Endodermal cell (in vitro differentiated cells): ENCODE measurements around the gene UBR7. TPM values are rescaled to one million over a fixed set of nuclear protein-coding genes. Genes with fewer than 3 reads are reported as not detected.
"Not testable (repeated sequence)": the region's sequence is repeated elsewhere in the genome, so short reads cannot be mapped to it uniquely, and the experiment has no call there.

Experiments
- DNase-seq: peaks from one replicate; pipeline ENCODE4 v3.0.0-alpha.2; 2017
- H3K27ac ChIP-seq: 2 replicates; pipeline ENCODE4 v1.5.1; 2013; ENCODE audit warnings: mild to moderate bottlenecking, low read depth, low read length, moderate library complexity
- H3K27me3 ChIP-seq: 2 replicates; pipeline ENCODE4 v1.6.1; 2013; ENCODE audit warnings: mild to moderate bottlenecking, low read length, moderate library complexity; ENCODE audit not compliant: insufficient read depth, control insufficient read depth, poor library complexity, severe bottlenecking
- H3K36me3 ChIP-seq: 2 replicates; pipeline ENCODE4 v1.7.0; 2013; ENCODE audit warnings: mild to moderate bottlenecking, low read length, moderate library complexity; ENCODE audit not compliant: control insufficient read depth, insufficient read depth
- H3K4me1 ChIP-seq: one replicate; pipeline ENCODE4 v1.7.0; 2013; ENCODE audit warnings: low read length; ENCODE audit not compliant: control insufficient read depth, insufficient read depth
- H3K4me3 ChIP-seq: 2 replicates; pipeline ENCODE4 v1.5.1; 2013; ENCODE audit warnings: mild to moderate bottlenecking, low read length, moderate library complexity
- H3K9ac ChIP-seq: 2 replicates; pipeline ENCODE4 v1.6.1; 2013; ENCODE audit warnings: mild to moderate bottlenecking, low read length, moderate library complexity; ENCODE audit not compliant: poor library complexity, severe bottlenecking; ENCODE audit errors: extremely low read depth
- H3K9me3 ChIP-seq: 2 replicates; pipeline ENCODE4 v1.6.1; 2013; ENCODE audit warnings: mild to moderate bottlenecking, low read length, moderate library complexity; ENCODE audit not compliant: control insufficient read depth
- H3K27ac Mint-ChIP-seq: 2 replicates; pipeline ENCODE4 v1.8.0; 2020; ENCODE audit warnings: mixed read lengths
- H3K27me3 Mint-ChIP-seq: 2 replicates; pipeline ENCODE4 v1.8.0; 2021; ENCODE audit warnings: mild to moderate bottlenecking, mixed read lengths; ENCODE audit not compliant: insufficient read depth
- H3K36me3 Mint-ChIP-seq: 2 replicates; pipeline ENCODE4 v1.8.0; 2020; ENCODE audit warnings: low read depth, mixed read lengths
- H3K4me1 Mint-ChIP-seq: 2 replicates; pipeline ENCODE4 v1.8.0; 2020; ENCODE audit warnings: mixed read lengths
- H3K4me3 Mint-ChIP-seq: 2 replicates; pipeline ENCODE4 v1.8.0; 2020; ENCODE audit warnings: mild to moderate bottlenecking, moderate library complexity, mixed read lengths
- H3K9me3 Mint-ChIP-seq: 2 replicates; pipeline ENCODE4 v1.8.0; 2020; ENCODE audit warnings: mild to moderate bottlenecking, mixed read lengths
- CTCF ChIP-seq: fragments of 200-600 bp; sonication (generic); conservative IDR thresholded peaks from 2 replicates; pipeline ENCODE4 v1.5.0; 2021; ENCODE audit warnings: antibody characterized with exemption, mild to moderate bottlenecking
- WGBS, 2 experiments: methylation state at CpG; one replicate each; pipeline versions ENCODE4 v1.1.5 to v1.1.7; 2013; ENCODE audit warnings: missing lambda C conversion rate in 2 of 2, mixed read lengths in 1 of 2; ENCODE audit not compliant: insufficient coverage in 1 of 2, insufficient read length in 1 of 2; 5-methylcytosine and 5-hydroxymethylcytosine counted together
- long read RNA-seq, 4 experiments: library from polyadenylated mRNA in 2 of 4; library from RNA in 1 of 4; library from capped mRNA in 1 of 4; stranded (forward) in 3 of 4; unstranded in 1 of 4; transcript quantifications; one replicate each; pipeline ENCODE4 v2.0.0, GENCODE V29; 2020 to 2021; ENCODE audit warnings: inconsistent platforms in 1 of 4
- polyA plus RNA-seq, 2 experiments: library from polyadenylated mRNA; stranded (reverse); fragments of 50-300 nt; gene quantifications; one replicate each; pipeline ENCODE4 v1.2.3, GENCODE V29; 2013
- total RNA-seq, 2 donors: library from RNA; stranded (reverse); fragmentation: NEBNext Ultra II Directional in 1 of 2; extraction: Animal tissue kit (Norgen Biotek cat#: 25700) in 1 of 2; gene quantifications; 2 replicates in 1 of 2; 3 replicates in 1 of 2; pipeline ENCODE4 v1.2.1, GENCODE V29; 2021

Gene UBR7
- total RNA-seq: 10 to 100 TPM; 25.0 to 25.6 TPM
- polyA plus RNA-seq (2013, experiment 1 of 2): 35.5 TPM
- polyA plus RNA-seq (2013, experiment 2 of 2): 31.7 TPM
- long read RNA-seq, experiment 1, transcript UBR7-201 (11 exons, 3,694 nt): major isoform, 5 of 13 reads
- long read RNA-seq, experiment 1, partial matches to known transcripts: 3 of 13 reads
- long read RNA-seq, experiment 1, other reads (novel, unspliced or antisense): 5 of 13 reads
- long read RNA-seq, experiment 2, transcript UBR7-201 (11 exons, 3,694 nt): major isoform, 51 of 62 reads
- long read RNA-seq, experiment 2, partial matches to known transcripts: 3 of 62 reads
- long read RNA-seq, experiment 2, other reads (novel, unspliced or antisense): 6 of 62 reads
- long read RNA-seq, experiment 3, transcript UBR7-201 (11 exons, 3,694 nt): major isoform, 152 of 180 reads
- long read RNA-seq, experiment 3, partial matches to known transcripts: 2 of 180 reads
- long read RNA-seq, experiment 3, other reads (novel, unspliced or antisense): 22 of 180 reads
- long read RNA-seq, experiment 4, transcript UBR7-201 (11 exons, 3,694 nt): major isoform, 17 of 33 reads
- long read RNA-seq, experiment 4, partial matches to known transcripts: 4 of 33 reads
- long read RNA-seq, experiment 4, other reads (novel, unspliced or antisense): 12 of 33 reads

GRCh38 chr14:93206793-93207467, at the start of gene UBR7, which contains the start of gene GON7:
TSS of gene UBR7 (plus strand) at chr14:93207256. CDS start at chr14:93207292, 36 bp downstream.
TSS of gene GON7 (minus strand) at chr14:93207065. CDS start at chr14:93207037, 28 bp downstream.
- WGBS, 2 experiments: 0% methylated on average over 21 to 64 of the region's 65 CpGs
- H3K27ac ChIP-seq: peak within 1 kb of the TSS; percentile 91
- peak; percentile 99 for DNase-seq

GRCh38 chr14:93158349-93158748, 48.7 kb upstream of the UBR7 start:
- H3K4me3 Mint-ChIP-seq, DNase-seq, H3K9me3 Mint-ChIP-seq, H3K9ac ChIP-seq, H3K36me3 Mint-ChIP-seq, H3K9me3 ChIP-seq, H3K27me3 Mint-ChIP-seq, H3K27me3 ChIP-seq, H3K27ac Mint-ChIP-seq, H3K27ac ChIP-seq, H3K36me3 ChIP-seq, H3K4me3 ChIP-seq, H3K4me1 Mint-ChIP-seq, H3K4me1 ChIP-seq: not testable (repeated sequence)
- 92% methylated on average over 6 of the region's 7 CpGs; no CpG with 5 or more reads in 1 of the 2 experiments for WGBS, 2 experiments

More at GRCh38 chr14:93206793-93207467, at the start of gene UBR7, which contains the start of gene GON7:
- H3K4me3 ChIP-seq: peak within 1 kb of the TSS; percentile 87
- no peak for TF ChIP-seq CTCF
- no peaks in the 10 kb centered on the region for H3K27me3 ChIP-seq
- H3K4me1 ChIP-seq: no peaks in the 10 kb centered on the region
- Mint-ChIP-seq H3K27me3 (no peaks in the 10 kb centered on the region), H3K4me1 (peaks cover 13% of the 10 kb centered on the region), H3K27ac (peak within 1 kb of the TSS; percentile 99), H3K9me3 (no peaks in the 10 kb centered on the region), H3K4me3 (peak within 1 kb of the TSS; percentile 95), H3K36me3 (peaks cover 10% of the 10 kb centered on the region)
- peaks cover 18% of the 10 kb centered on the region for H3K36me3 ChIP-seq
- H3K9ac ChIP-seq: peak within 1 kb of the TSS; percentile 89
- no peaks in the 10 kb centered on the region for H3K9me3 ChIP-seq

- H3K36me3 ChIP-seq, H3K36me3 Mint-ChIP-seq, H3K27ac ChIP-seq, H3K4me1 ChIP-seq, H3K27ac Mint-ChIP-seq, H3K27me3 Mint-ChIP-seq, H3K4me3 ChIP-seq, H3K9ac ChIP-seq, DNase-seq, H3K27me3 ChIP-seq, H3K4me1 Mint-ChIP-seq, H3K9me3 Mint-ChIP-seq, H3K9me3 ChIP-seq, H3K4me3 Mint-ChIP-seq: not testable (repeated sequence)
- 83% methylated on average over 4 of the region's 5 CpGs; no CpG with 5 or more reads in 1 of the 2 experiments for WGBS, 2 experiments
These were observed 47.3 kb upstream of the UBR7 start for GRCh38 chr14:93159625-93160352.
